ENCODE measurements around the gene POMC. TPM values are rescaled to one million over a fixed set of nuclear protein-coding genes. Genes with fewer than 3 reads are reported as not detected.
A peak's percentile ranks its signal among the peaks of the same experiment; 100 is the strongest.

The POMC gene
- total RNA-seq, 1 donor from 2014 or later, result not detected

GRCh38 chr2:25132299-25132635 lies 36.1 kb downstream of the POMC start:
- Histone ChIP-seq H3K9me3 (ENCODE audit: low read depth) (no peaks in the 10 kb centered on the region), H3F3A (ENCODE audit: low read depth) (peaks cover 32% of the 10 kb centered on the region), H3K79me2 (ENCODE audit: low read depth) (no peaks in the 10 kb centered on the region), H3K36me3 (no peaks in the 10 kb centered on the region), H3K4me1 (peaks cover 22% of the 10 kb centered on the region), H3K4me2 (peak overlapping the region; percentile 80), H2AFZ (replicated peaks) (no peak overlapping the region), H3K27ac (peak overlapping the region; percentile 86), H4K20me1 (ENCODE audit: low read depth) (peaks cover 4% of the 10 kb centered on the region), H3K27me3 (peaks cover 8% of the 10 kb centered on the region), H3K4me3 (peak overlapping the region; percentile 22), H3K9ac (no peak overlapping the region)
- Mint-ChIP-seq H3K27ac (peak overlapping the region; percentile 50), H3K4me1 (peaks cover 8% of the 10 kb centered on the region), H3K4me3 (no peak overlapping the region), H3K27me3 (ENCODE audit: insufficient read depth, low read depth) (peaks cover 6% of the 10 kb centered on the region), H3K9me3 (no peaks in the 10 kb centered on the region), H3K36me3 (peaks cover 26% of the 10 kb centered on the region)
- TF ChIP-seq EZH2phosphoT487 (IDR thresholded peaks at IDR 0.05) (no peak), EZH2 (IDR thresholded peaks at IDR 0.05) (no peak), CTCF (IDR thresholded peaks at IDR 0.05) (no peak)
- peak; percentile 82 for DNase-seq (ENCODE audit: low spot score)

GRCh38 chr2:25131567-25132298 lies 36.6 kb downstream of the POMC start:
- peaks cover 32% of the 10 kb centered on the region for H3F3A ChIP-seq (ENCODE audit: low read depth)
- H3K9me3 ChIP-seq (ENCODE audit: low read depth), result no peaks in the 10 kb centered on the region
- DNase-seq (ENCODE audit: low spot score), result peak; percentile 50
- peak overlapping the region; percentile 80 for H3K4me2 ChIP-seq
- no peaks in the 10 kb centered on the region for H3K36me3 ChIP-seq
- no peak overlapping the region for H2AFZ ChIP-seq (replicated peaks)
- H4K20me1 ChIP-seq (ENCODE audit: low read depth), result peaks cover 4% of the 10 kb centered on the region
- TF ChIP-seq CTCF (IDR thresholded peaks at IDR 0.05) (no peak), EZH2 (IDR thresholded peaks at IDR 0.05) (no peak), EZH2phosphoT487 (IDR thresholded peaks at IDR 0.05) (no peak)
- Mint-ChIP-seq H3K36me3 (peaks cover 23% of the 10 kb centered on the region), H3K4me1 (peaks cover 8% of the 10 kb centered on the region), H3K27ac (peak overlapping the region; percentile 50), H3K27me3 (ENCODE audit: insufficient read depth, low read depth) (peaks cover 6% of the 10 kb centered on the region), H3K4me3 (peak overlapping the region; percentile 48), H3K9me3 (no peaks in the 10 kb centered on the region)
- H3K4me3 ChIP-seq, result peak overlapping the region; percentile 22
- H3K79me2 ChIP-seq (ENCODE audit: low read depth), result no peaks in the 10 kb centered on the region
- peaks cover 8% of the 10 kb centered on the region for H3K27me3 ChIP-seq
- no peak overlapping the region for H3K9ac ChIP-seq
- H3K4me1 ChIP-seq, result peaks cover 22% of the 10 kb centered on the region
- H3K27ac ChIP-seq, result peak overlapping the region; percentile 86

- H3K4me2 ChIP-seq, result peak overlapping the region; percentile 80
- no peaks in the 10 kb centered on the region for H3K79me2 ChIP-seq (ENCODE audit: low read depth)
- no peak overlapping the region for H2AFZ ChIP-seq (replicated peaks)
- peaks cover 4% of the 10 kb centered on the region for H4K20me1 ChIP-seq (ENCODE audit: low read depth)
- no peak overlapping the region for H3K27ac ChIP-seq
- H3K36me3 ChIP-seq, result no peaks in the 10 kb centered on the region
- no peak for TF ChIP-seq EZH2phosphoT487 (IDR thresholded peaks at IDR 0.05)
- TF ChIP-seq CTCF (IDR thresholded peaks at IDR 0.05), result no peak
- TF ChIP-seq EZH2 (IDR thresholded peaks at IDR 0.05), result no peak
- Mint-ChIP-seq H3K27ac (no peak overlapping the region), H3K4me1 (peaks cover 8% of the 10 kb centered on the region), H3K36me3 (peaks cover 21% of the 10 kb centered on the region), H3K4me3 (no peak overlapping the region), H3K27me3 (ENCODE audit: insufficient read depth, low read depth) (peaks cover 6% of the 10 kb centered on the region), H3K9me3 (no peaks in the 10 kb centered on the region)
- no peak for DNase-seq (ENCODE audit: low spot score)
- no peaks in the 10 kb centered on the region for H3K9me3 ChIP-seq (ENCODE audit: low read depth)
- peaks cover 8% of the 10 kb centered on the region for H3K27me3 ChIP-seq
- peak overlapping the region; percentile 22 for H3K4me3 ChIP-seq
- H3K4me1 ChIP-seq, result peaks cover 22% of the 10 kb centered on the region
- peaks cover 32% of the 10 kb centered on the region for H3F3A ChIP-seq (ENCODE audit: low read depth)
- no peak overlapping the region for H3K9ac ChIP-seq
Measured at GRCh38 chr2:25131253-25131566, 37.2 kb downstream of the POMC start.

All from neural progenitor cell (in vitro differentiated cells).